GM12878 (cell line): Measurements from ENCODE around the gene BBLN. TPM values are rescaled to one million over a fixed set of nuclear protein-coding genes. Genes with fewer than 3 reads are reported as not detected.

Source experiments
- BHLHE40 ChIP-seq, 2 experiments: fragments of 450-650 bp in 1 of 2; IDR thresholded peaks; 2 replicates each; pipeline ENCODE4 v1.6.1; 2011 to 2017; ENCODE audit warnings: low read depth in 2 of 2, borderline replicate concordance in 1 of 2, improper control_type of control experiment in 1 of 2, low read length in 1 of 2, mild to moderate bottlenecking in 1 of 2
- EED ChIP-seq: sonication (generic); IDR thresholded peaks from 2 replicates; pipeline ENCODE4 v1.6.1; 2016; ENCODE audit warnings: antibody characterized with exemption, low read depth
- KLF5 ChIP-seq: fragments of 450-650 bp; IDR thresholded peaks from 2 replicates; pipeline ENCODE4 v1.6.1; 2014; ENCODE audit warnings: mild to moderate bottlenecking; ENCODE audit not compliant: partially characterized antibody
- PKNOX1 ChIP-seq: fragments of 450-650 bp; IDR thresholded peaks from 2 replicates; pipeline ENCODE4 v1.6.1; 2016; ENCODE audit warnings: mild to moderate bottlenecking
- TCF12 ChIP-seq: IDR thresholded peaks from 2 replicates; pipeline ENCODE4 v1.6.1; 2011; ENCODE audit warnings: low read depth, mild to moderate bottlenecking, low read length
- USF2 ChIP-seq: IDR thresholded peaks from 2 replicates; pipeline ENCODE4 v1.6.1; 2011; ENCODE audit warnings: low read depth, low read length, improper control_type of control experiment, borderline replicate concordance
- ZBTB11 ChIP-seq: fragments of 450-650 bp; formaldehyde crosslinking; IDR thresholded peaks from 2 replicates; pipeline ENCODE4 v1.5.0; 2022; ENCODE audit warnings: mild to moderate bottlenecking, missing genetic modification characterization
- polyA plus RNA-seq, 11 experiments: library from polyadenylated mRNA; depleted of rRNA in 4 of 11; unstranded in 6 of 11; stranded (reverse) in 5 of 11; fragments of >200 nt; fragmentation: Nextera tagmentation in 4 of 11; fragmentation: Illumina TruSeq in 1 of 11; extraction: Ambion mirVana in 4 of 11; extraction: Trizol in 1 of 11; gene quantifications; 1 replicate in 1 of 11; 2 replicates in 10 of 11; pipeline versions ENCODE4 v1.2.1 to v1.2.3, GENCODE V29; 2011 to 2016; ENCODE audit warnings: inconsistent platforms in 2 of 11, missing spikeins in 2 of 11, low read depth in 1 of 11
- total RNA-seq, 4 experiments: library from RNA; depleted of rRNA in 3 of 4; stranded (reverse); fragments of >200 nt in 3 of 4; fragmentation: Illumina TruSeq in 1 of 4; extraction: Trizol in 1 of 4; gene quantifications; 2 replicates each; pipeline versions ENCODE4 v1.2.1 to v1.2.3, GENCODE V29; 2013 to 2021
- TF ChIP-seq, protein P1 (sequence below): fragments of 150-350 bp; IDR thresholded peaks from 2 replicates; pipeline ENCODE4 v1.6.1; 2014; ENCODE audit warnings: mild to moderate bottlenecking, low read depth, low read length

Gene BBLN
- total and polyA plus RNA-seq, 10 of the 15 experiments (the other 5 are each of a cell fraction or from before 2014, with no cell fraction given): 3.8 to 194 (median 66.2) TPM

- no peak for TF ChIP-seq ZBTB11
- TF ChIP-seq BHLHE40 (IDR thresholded peaks at IDR 0.05; ENCODE audit: borderline replicate concordance in 1 of 2, low read depth in 2 of 2, low read length in 1 of 2): no peak
- TF ChIP-seq, protein P1, sequence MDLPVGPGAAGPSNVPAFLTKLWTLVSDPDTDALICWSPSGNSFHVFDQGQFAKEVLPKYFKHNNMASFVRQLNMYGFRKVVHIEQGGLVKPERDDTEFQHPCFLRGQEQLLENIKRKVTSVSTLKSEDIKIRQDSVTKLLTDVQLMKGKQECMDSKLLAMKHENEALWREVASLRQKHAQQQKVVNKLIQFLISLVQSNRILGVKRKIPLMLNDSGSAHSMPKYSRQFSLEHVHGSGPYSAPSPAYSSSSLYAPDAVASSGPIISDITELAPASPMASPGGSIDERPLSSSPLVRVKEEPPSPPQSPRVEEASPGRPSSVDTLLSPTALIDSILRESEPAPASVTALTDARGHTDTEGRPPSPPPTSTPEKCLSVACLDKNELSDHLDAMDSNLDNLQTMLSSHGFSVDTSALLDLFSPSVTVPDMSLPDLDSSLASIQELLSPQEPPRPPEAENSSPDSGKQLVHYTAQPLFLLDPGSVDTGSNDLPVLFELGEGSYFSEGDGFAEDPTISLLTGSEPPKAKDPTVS: no peak
- no peak for TF ChIP-seq KLF5
- TF ChIP-seq TCF12: no peak
- no peak for TF ChIP-seq USF2
- TF ChIP-seq EED: no peak
- no peak for TF ChIP-seq PKNOX1
Observed at GRCh38 chr9:128208946-128209669, 49.0 kb downstream of the BBLN start (continued).
